SU-DHL-6 (cell line): ENCODE measurements around the gene NPHP4.

ENCODE experiments used
- H2AFZ ChIP-seq: fragments of 200-600 bp; sonication (generic); 2 replicates; pipeline ENCODE4 v1.6.1; 2014; ENCODE audit warnings: low read depth, mild to moderate bottlenecking, moderate library complexity, mixed read lengths, antibody characterized with exemption, low read length; ENCODE audit not compliant: severe bottlenecking
- H3F3A ChIP-seq: fragments of 200-600 bp; shearing (Covaris generic); 2 replicates; pipeline ENCODE4 v1.6.0; 2016; ENCODE audit warnings: antibody characterized with exemption, mild to moderate bottlenecking; ENCODE audit not compliant: insufficient read depth
- H3K27ac ChIP-seq: fragments of 200-600 bp; sonication (generic); 2 replicates; pipeline ENCODE4 v1.5.1; 2016; ENCODE audit warnings: low read depth, mild to moderate bottlenecking, low read length, moderate library complexity, mixed read lengths
- H3K27me3 ChIP-seq: fragments of 200-600 bp; sonication (generic), shearing (Covaris generic); 2 replicates; pipeline ENCODE4 v1.6.0; 2014; ENCODE audit warnings: mild to moderate bottlenecking, low read length
- H3K36me3 ChIP-seq: fragments of 200-600 bp; sonication (generic); 2 replicates; pipeline ENCODE4 v1.6.1; 2014; ENCODE audit warnings: mild to moderate bottlenecking, low read length, mixed read lengths
- H3K4me2 ChIP-seq: fragments of 300-600, 200-600 bp; shearing (Covaris generic), sonication (generic); 2 replicates; pipeline ENCODE4 v1.6.0; 2014; ENCODE audit warnings: low read length, low read depth, mild to moderate bottlenecking; ENCODE audit not compliant: poor library complexity, severe bottlenecking
- H3K4me3 ChIP-seq: fragments of 200-600 bp; sonication (generic); 2 replicates; pipeline ENCODE4 v1.5.1; 2014; ENCODE audit warnings: antibody characterized with exemption, low read length, mild to moderate bottlenecking, mixed read lengths; ENCODE audit not compliant: insufficient read depth, poor library complexity, severe bottlenecking
- H3K79me2 ChIP-seq: fragments of 200-600 bp; sonication (generic); 2 replicates; pipeline ENCODE4 v1.6.1; 2014; ENCODE audit warnings: mild to moderate bottlenecking, low read length, moderate library complexity; ENCODE audit not compliant: insufficient read depth
- H3K9ac ChIP-seq: fragments of 200-600 bp; sonication (generic); 2 replicates; pipeline ENCODE4 v1.7.0; 2014; ENCODE audit warnings: mild to moderate bottlenecking, low read length
- H3K9me2 ChIP-seq: fragments of 200-600 bp; sonication (generic); replicated peaks from 2 replicates; pipeline ENCODE4 v1.6.1; 2014; ENCODE audit warnings: low read length; ENCODE audit not compliant: insufficient read depth
- H3K9me3 ChIP-seq: fragments of 200-600 bp; sonication (generic); 2 replicates; pipeline ENCODE4 v1.6.1; 2014; ENCODE audit warnings: low read length, mixed read lengths; ENCODE audit not compliant: insufficient read depth
- H4K20me1 ChIP-seq: fragments of 200-600 bp; sonication (generic); 2 replicates; pipeline ENCODE4 v1.6.1; 2014; ENCODE audit warnings: low read depth, mild to moderate bottlenecking, antibody characterized with exemption, low read length, moderate library complexity, mixed read lengths
- CTCF ChIP-seq: fragments of 200-600 bp; sonication (generic); IDR thresholded peaks from one replicate; pipeline ENCODE4 v1.5.1; 2017; ENCODE audit warnings: antibody characterized with exemption, mild to moderate bottlenecking, low read length, moderate library complexity; ENCODE audit not compliant: insufficient read depth, poor library complexity, severe bottlenecking
- EZH2phosphoT487 ChIP-seq: fragments of 200-600 bp; sonication (generic), shearing (Covaris generic); conservative IDR thresholded peaks from 2 replicates; pipeline ENCODE4 v1.6.1; 2018; ENCODE audit warnings: mild to moderate bottlenecking, antibody characterized with exemption, low read length, moderate library complexity, mixed read lengths

NPHP4 gene

GRCh38 chr1:6026095-6026809, 34.0 kb upstream of the NPHP4 start:
- Histone ChIP-seq H3K9ac (peak overlapping the region; percentile 83), H3K4me3 (peak overlapping the region; percentile 69), H3K9me3 (no peaks in the 10 kb centered on the region), H3K27me3 (no peaks in the 10 kb centered on the region), H3K79me2 (peaks cover 47% of the 10 kb centered on the region), H3K9me2 (no peaks in the 10 kb centered on the region), H2AFZ (no peak overlapping the region), H3K4me2 (peak overlapping the region; percentile 86), H3K27ac (peak overlapping the region; percentile 71), H3F3A (no peaks in the 10 kb centered on the region), H4K20me1 (no peaks in the 10 kb centered on the region; the same call in 1 of the 2 replicates), H3K36me3 (no peaks in the 10 kb centered on the region)
- TF ChIP-seq CTCF (no peak), EZH2phosphoT487 (no peak)

DNA sequence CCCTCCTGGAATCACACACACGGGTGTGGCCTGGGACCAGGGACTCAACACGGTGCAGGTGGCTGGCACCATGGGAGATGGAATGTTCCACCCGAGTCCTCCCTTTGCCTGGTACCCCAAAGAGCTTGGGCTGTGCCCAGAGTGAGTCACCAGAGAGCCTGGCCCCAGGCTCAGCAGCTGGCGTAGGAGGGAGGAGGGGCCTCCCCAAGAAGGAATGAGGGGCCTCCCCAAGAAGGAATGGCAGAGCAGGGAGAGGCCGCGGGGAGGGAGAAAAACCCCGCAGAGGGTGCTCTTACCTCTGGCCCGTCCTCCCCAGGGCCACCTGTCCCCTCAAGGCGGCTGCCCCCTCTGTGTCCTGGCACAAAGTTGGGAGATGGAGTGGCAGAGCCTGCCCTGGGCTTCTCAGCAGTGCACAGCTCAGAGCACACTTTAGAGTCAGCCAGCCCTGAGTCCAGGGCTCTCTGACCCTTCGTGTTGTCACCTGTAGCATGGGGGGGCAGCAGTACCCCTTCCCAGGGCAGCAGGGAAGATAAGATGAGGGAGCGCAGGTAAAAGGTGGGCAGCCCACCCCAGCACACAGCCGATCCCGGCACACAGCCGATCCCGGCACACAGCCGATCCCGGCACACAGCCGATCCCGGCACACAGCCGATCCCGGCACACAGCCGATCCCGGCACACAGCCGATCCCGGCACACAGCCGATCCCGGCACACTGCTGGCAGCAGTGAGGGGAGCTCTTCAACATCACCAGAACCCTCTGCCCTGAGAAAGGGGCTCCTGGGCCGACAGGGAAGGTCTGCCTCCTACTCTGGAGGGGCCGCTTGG, 33.3 kb upstream of the NPHP4 start:
- TF ChIP-seq CTCF (no peak), EZH2phosphoT487 (no peak)
- Histone ChIP-seq H3K4me3 (peak overlapping the region; percentile 69), H3K27me3 (no peaks in the 10 kb centered on the region), H3K79me2 (peaks cover 40% of the 10 kb centered on the region), H3K9ac (peak overlapping the region; percentile 83), H3K27ac (no peak overlapping the region), H4K20me1 (no peaks in the 10 kb centered on the region; the same call in 1 of the 2 replicates), H3K4me2 (peak overlapping the region; percentile 86), H3K36me3 (no peaks in the 10 kb centered on the region), H3F3A (no peaks in the 10 kb centered on the region), H3K9me3 (no peaks in the 10 kb centered on the region), H2AFZ (no peak overlapping the region), H3K9me2 (no peaks in the 10 kb centered on the region)

- no peak overlapping the region for H3K4me2 ChIP-seq
These were observed 32.2 kb upstream of the NPHP4 start for GRCh38 chr1:6024376-6024775.

More at GRCh38 chr1:6024376-6024775, 32.2 kb upstream of the NPHP4 start:
- H3K4me3 ChIP-seq, result no peak overlapping the region
- H2AFZ ChIP-seq, result no peak overlapping the region
- H4K20me1 ChIP-seq, result no peaks in the 10 kb centered on the region
- H3K27ac ChIP-seq, result no peak overlapping the region
- TF ChIP-seq CTCF (no peak), EZH2phosphoT487 (no peak)
- H3K79me2 ChIP-seq, result peaks cover 28% of the 10 kb centered on the region
- no peaks in the 10 kb centered on the region for H3F3A ChIP-seq
- H3K27me3 ChIP-seq, result no peaks in the 10 kb centered on the region
- H3K9ac ChIP-seq, result no peak overlapping the region
- no peaks in the 10 kb centered on the region for H3K9me2 ChIP-seq
- no peaks in the 10 kb centered on the region for H3K9me3 ChIP-seq
- H3K36me3 ChIP-seq, result no peaks in the 10 kb centered on the region
